Keratinocyte (primary cell): ENCODE results near the gene FANCI. TPM values are rescaled to one million over a fixed set of nuclear protein-coding genes. Genes with fewer than 3 reads are reported as not detected.

ENCODE experiments used
- DNase-seq: peaks from one replicate; pipeline ENCODE4 v3.0.0-alpha.2; 2011; ENCODE audit warnings: low read depth, missing footprints, low spot score
- FAIRE-seq: peaks from 2 replicates; lab custom pipeline; 2011; peaks lifted over from hg19 to GRCh38; lab: Jason Lieb, UNC
- H2AFZ ChIP-seq: 2 replicates; pipeline ENCODE4 v1.6.0; 2012; ENCODE audit warnings: low read length, control low read depth, inconsistent platforms; ENCODE audit not compliant: control insufficient read depth
- H3K27ac ChIP-seq: 2 replicates; pipeline ENCODE4 v1.5.1; 2011; ENCODE audit warnings: low read length; ENCODE audit not compliant: control insufficient read depth, insufficient read depth
- H3K27me3 ChIP-seq: 3 replicates; pipeline ENCODE4 v1.6.0; 2011; ENCODE audit warnings: low read length; ENCODE audit not compliant: control insufficient read depth, insufficient read depth; ENCODE audit errors: extremely low read depth
- H3K36me3 ChIP-seq, 2 experiments: 2 replicates in 1 of 2; 3 replicates in 1 of 2; pipeline ENCODE4 v1.5.1; 2011; ENCODE audit warnings: low read length in 2 of 2, mild to moderate bottlenecking in 1 of 2; ENCODE audit not compliant: control insufficient read depth in 2 of 2, insufficient read depth in 2 of 2; ENCODE audit errors: extremely low read depth in 1 of 2
- H3K4me1 ChIP-seq: 3 replicates; pipeline ENCODE4 v1.5.1; 2011; ENCODE audit warnings: low read length; ENCODE audit not compliant: control insufficient read depth, insufficient read depth; ENCODE audit errors: extremely low read depth
- H3K4me2 ChIP-seq: 3 replicates; pipeline ENCODE4 v1.6.0; 2011; ENCODE audit warnings: low read depth, low read length; ENCODE audit not compliant: control insufficient read depth, insufficient read depth; ENCODE audit errors: extremely low read depth
- H3K4me3 ChIP-seq, 3 experiments: fragments of 200-600 bp in 1 of 3; sonication (generic) in 1 of 3; 2 replicates in 2 of 3; 3 replicates in 1 of 3; pipeline ENCODE4 v1.5.1; 2011 to 2016; ENCODE audit warnings: low read length in 3 of 3, mild to moderate bottlenecking in 3 of 3, control low read depth in 2 of 3, inconsistent platforms in 1 of 3, low read depth in 1 of 3, mixed read lengths in 1 of 3, mixed run types in 1 of 3, moderate library complexity in 1 of 3; ENCODE audit not compliant: control insufficient read depth in 2 of 3, insufficient read depth in 2 of 3; ENCODE audit errors: extremely low read depth in 1 of 3
- H3K79me2 ChIP-seq: 2 replicates; pipeline ENCODE4 v1.6.0; 2012; ENCODE audit warnings: low read length; ENCODE audit not compliant: control insufficient read depth, insufficient read depth
- H3K9ac ChIP-seq: 3 replicates; pipeline ENCODE4 v1.6.0; 2011; ENCODE audit warnings: low read length; ENCODE audit not compliant: control insufficient read depth, insufficient read depth; ENCODE audit errors: extremely low read depth
- H3K9me1 ChIP-seq: 3 replicates; pipeline ENCODE4 v1.6.0; 2011; ENCODE audit warnings: low read length; ENCODE audit not compliant: control insufficient read depth, insufficient read depth; ENCODE audit errors: extremely low read depth
- H3K9me3 ChIP-seq: 2 replicates; pipeline ENCODE4 v1.5.1; 2012; ENCODE audit warnings: low read depth, low read length; ENCODE audit not compliant: control insufficient read depth
- H4K20me1 ChIP-seq: 3 replicates; pipeline ENCODE4 v1.6.0; 2011; ENCODE audit warnings: low read length; ENCODE audit not compliant: control insufficient read depth, insufficient read depth; ENCODE audit errors: extremely low read depth
- CTCF ChIP-seq, 3 experiments: IDR thresholded peaks in 1 of 3; conservative IDR thresholded peaks in 1 of 3; optimal IDR thresholded peaks in 1 of 3; 2 replicates in 2 of 3; 3 replicates in 1 of 3; pipeline versions ENCODE3 to v1.5.1; 2011; ENCODE audit warnings: low read length in 3 of 3, mild to moderate bottlenecking in 3 of 3, moderate library complexity in 2 of 3, control low read depth in 1 of 3, inconsistent platforms in 1 of 3; ENCODE audit not compliant: insufficient read depth in 2 of 3; ENCODE audit errors: extremely low read depth in 1 of 3
- EZH2 ChIP-seq: IDR thresholded peaks from one replicate; pipeline ENCODE4 v1.6.1; 2012; ENCODE audit warnings: inconsistent platforms, mild to moderate bottlenecking, low read length, moderate library complexity
- dilution Hi-C: fragments of 300-500 bp; cut with MboI; formaldehyde crosslinking; loops from one replicate; pipeline ENCODE4 v1.7.0; 2020; ENCODE audit warnings: low sequenced_read_pairs; ENCODE audit not compliant: extremely low pct_ligation_motif_present
- polyA plus RNA-seq, 5 experiments: library from polyadenylated mRNA; depleted of rRNA in 3 of 5; stranded (reverse) in 3 of 5; stranded (forward) in 1 of 5; unstranded in 1 of 5; fragments of >200 nt; gene quantifications; 1 replicate in 1 of 5; 2 replicates in 3 of 5; 3 replicates in 1 of 5; pipeline versions ENCODE4 v1.2.1 to v1.2.3, GENCODE V29; 2011 to 2012; ENCODE audit warnings: missing spikeins in 2 of 5, low read depth in 1 of 5, low replicate concordance in 1 of 5

FANCI gene
- polyA plus RNA-seq, 1 donor (not counting 4 experiments of a cell fraction or from before 2014, with no cell fraction given), result 21.8 TPM

GRCh38 chr15:89333959-89334509 lies 90.3 kb downstream of the FANCI start:
- peaks cover 54% of the 10 kb centered on the region for H3K79me2 ChIP-seq
- dilution Hi-C loops, result no loop called here

DNA sequence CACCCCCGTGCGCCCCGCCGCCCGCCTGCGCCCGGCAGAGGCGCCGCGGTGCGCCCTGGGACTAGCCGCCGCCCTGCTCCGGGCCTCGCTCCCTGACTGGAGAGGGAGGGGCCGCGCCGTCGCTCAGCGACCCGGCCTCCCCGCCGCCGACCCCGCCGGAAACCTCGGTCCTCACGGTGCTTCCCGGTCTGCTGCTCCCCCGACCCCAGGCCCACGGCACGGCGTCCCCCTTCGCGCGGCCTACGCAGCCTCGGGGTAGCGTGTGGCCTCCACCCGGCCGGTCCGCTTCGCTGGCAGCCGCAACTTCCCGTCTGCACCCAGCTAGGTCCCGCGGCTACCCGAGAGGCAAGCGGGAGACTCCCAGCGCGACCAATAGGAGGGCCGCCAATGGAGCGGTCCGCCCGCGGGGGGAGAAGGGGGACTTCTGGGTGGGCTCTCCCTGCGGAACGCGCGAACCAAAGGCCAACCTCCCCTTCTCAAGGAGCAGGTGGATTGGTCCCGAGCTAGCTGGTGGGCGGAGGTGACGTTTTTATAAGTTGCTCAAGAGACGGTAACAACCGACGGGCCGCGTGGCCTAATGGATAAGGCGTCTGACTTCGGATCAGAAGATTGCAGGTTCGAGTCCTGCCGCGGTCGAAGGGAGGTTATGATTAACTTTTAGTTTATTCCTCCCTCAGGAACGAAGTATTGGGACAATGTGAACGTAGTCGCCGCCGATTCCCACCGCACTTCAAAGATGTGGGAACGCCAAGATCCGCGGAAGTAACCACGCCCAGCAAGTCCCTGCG lies 90.9 kb downstream of the FANCI start, which contains the start of gene POLG:
Gene POLG (minus strand): TSS at position 315 of the 788 bp plus-strand sequence. CDS start 1,070 bp downstream, outside the sequence.
- dilution Hi-C loops, result no loop called here
- peak; percentile 73 for FAIRE-seq
- TF ChIP-seq EZH2, result no peak
- TF ChIP-seq CTCF (optimal IDR thresholded peaks at IDR 0.05 in 1 of 3, IDR thresholded peaks at IDR 0.05 in 1 of 3, conservative IDR thresholded peaks at IDR 0.05 in 1 of 3; ENCODE audit: extremely low read depth in 1 of 3, insufficient read depth in 2 of 3, low read length in 3 of 3), result no peak

More at GRCh38 chr15:89333959-89334509, 90.3 kb downstream of the FANCI start:
- H4K20me1 ChIP-seq, result peaks cover 16% of the 10 kb centered on the region
- no peaks in the 10 kb centered on the region for H3K27me3 ChIP-seq
- H3K4me3 ChIP-seq, result peak overlapping the region; percentile 79 to 90 (median 88)
- H3K36me3 ChIP-seq, result peaks cover 28 to 36% of the 10 kb centered on the region in 2 experiments
- H3K4me1 ChIP-seq, result peaks cover 30% of the 10 kb centered on the region
- TF ChIP-seq CTCF (optimal IDR thresholded peaks at IDR 0.05 in 1 of 3, IDR thresholded peaks at IDR 0.05 in 1 of 3, conservative IDR thresholded peaks at IDR 0.05 in 1 of 3; ENCODE audit: extremely low read depth in 1 of 3, insufficient read depth in 2 of 3, low read length in 3 of 3), result no peak
- no peak for TF ChIP-seq EZH2
- peak overlapping the region; percentile 82 for H3K27ac ChIP-seq
- H3K4me2 ChIP-seq, result peak overlapping the region; percentile 64
- DNase-seq, result no peak
- H3K9ac ChIP-seq, result peak overlapping the region; percentile 94
- H3K9me1 ChIP-seq, result peaks cover 2% of the 10 kb centered on the region
- H3K9me3 ChIP-seq, result no peaks in the 10 kb centered on the region
- FAIRE-seq, result no peak
- H2AFZ ChIP-seq, result peak overlapping the region; percentile 64

More for the DNA sequence above, 90.9 kb downstream of the FANCI start, which contains the start of gene POLG:
- Histone ChIP-seq H3K9me3 (no peaks in the 10 kb centered on the region), H3K9me1 (peaks cover 2% of the 10 kb centered on the region), H3K27me3 (no peaks in the 10 kb centered on the region), H3K27ac (peak within 1 kb of the TSS; percentile 82), H3K4me1 (peaks cover 30% of the 10 kb centered on the region), H3K79me2 (peaks cover 48% of the 10 kb centered on the region), H3K36me3 (peaks cover 24 to 30% of the 10 kb centered on the region in 2 experiments), H3K9ac (peak within 1 kb of the TSS; percentile 94), H4K20me1 (peaks cover 16% of the 10 kb centered on the region), H2AFZ (peak within 1 kb of the TSS; percentile 67), H3K4me3 (peak within 1 kb of the TSS; percentile 79 to 90 (median 88)), H3K4me2 (peak within 1 kb of the TSS; percentile 77)
- DNase-seq, result peak; percentile 97
